Upper lobe of left lung (tissue), 6 donors: Measurements from ENCODE around the gene KLF13. TPM values are rescaled to one million over a fixed set of nuclear protein-coding genes. Genes with fewer than 3 reads are reported as not detected.

Experiments used
- ATAC-seq, 2 donors: fragments of 200-7000 bp; cut with Tn5 transposase; one replicate each; pipeline ENCODE4 v1.9.1; 2022; ENCODE audit warnings: mild to moderate bottlenecking in 2 of 2, moderate library complexity in 2 of 2; ENCODE audit not compliant: low FRiP score in 2 of 2
- DNase-seq, 2 donors: peaks; one replicate each; pipeline ENCODE4 v3.0.0-alpha.2; 2019 to 2020
- H3K27ac ChIP-seq, 4 donors: fragments of 200-600 bp; sonication (generic); one replicate each; pipeline ENCODE4 v1.5.1; 2016 to 2019
- H3K27me3 ChIP-seq, 4 donors: fragments of 200-600 bp; sonication (generic); one replicate each; pipeline ENCODE4 v1.5.1; 2017 to 2019
- H3K36me3 ChIP-seq, 4 donors: fragments of 200-600 bp; sonication (generic); one replicate each; pipeline ENCODE4 v1.5.1; 2016 to 2019
- H3K4me1 ChIP-seq, 4 donors: fragments of 200-600 bp; sonication (generic); one replicate each; pipeline ENCODE4 v1.5.1; 2018 to 2019
- H3K4me3 ChIP-seq, 4 donors: fragments of 200-600 bp; sonication (generic); one replicate each; pipeline ENCODE4 v1.5.1; 2017 to 2019; ENCODE audit warnings: mild to moderate bottlenecking in 2 of 4, moderate library complexity in 1 of 4
- H3K9me3 ChIP-seq, 4 donors: fragments of 200-600 bp; sonication (generic); one replicate each; pipeline ENCODE4 v1.5.1; 2018 to 2019
- CTCF ChIP-seq, 6 experiments: fragments of 450-650 bp in 4 of 6; fragments of 200-600 bp in 2 of 6; sonication (generic) in 2 of 6; IDR thresholded peaks; one replicate each; pipeline ENCODE4 v1.5.1; 2016 to 2019; ENCODE audit warnings: antibody characterized with exemption in 6 of 6
- EP300 ChIP-seq, 4 donors: sonication (generic); formaldehyde crosslinking; IDR thresholded peaks; one replicate each; pipeline ENCODE4 v1.5.1; 2017; ENCODE audit warnings: antibody characterized with exemption in 4 of 4, control low read depth in 2 of 4
- POLR2A ChIP-seq, 4 donors: fragments of 450-650 bp; IDR thresholded peaks; one replicate each; pipeline ENCODE4 v1.5.1; 2016 to 2017; ENCODE audit warnings: antibody characterized with exemption in 4 of 4, mild to moderate bottlenecking in 2 of 4
- POLR2AphosphoS5 ChIP-seq, 2 donors: sonication (generic); formaldehyde crosslinking; IDR thresholded peaks; one replicate each; pipeline ENCODE4 v1.5.1; 2017; ENCODE audit warnings: antibody characterized with exemption in 2 of 2
- WGBS, 2 donors: methylation state at CpG; one replicate each; pipeline ENCODE4 v1.1.5; 2017 to 2018; 5-methylcytosine and 5-hydroxymethylcytosine counted together
- total RNA-seq, 6 donors: library from RNA; depleted of rRNA in 4 of 6; stranded (reverse); fragments of >200 nt in 4 of 6; gene quantifications; one replicate each; pipeline versions ENCODE4 v1.1.0 to v1.2.1, GENCODE V29; 2016 to 2021
- donor health status: DM: no; HTN: no; CAD: no; lungs with moderate emphysema.
- donor health status: DM: no; HTN: yes; CAD: no; lungs with severe emphysema.

KLF13 gene
- total RNA-seq, 6 donors from 2014 or later, result 103 to 231 (median 147) TPM

DNA sequence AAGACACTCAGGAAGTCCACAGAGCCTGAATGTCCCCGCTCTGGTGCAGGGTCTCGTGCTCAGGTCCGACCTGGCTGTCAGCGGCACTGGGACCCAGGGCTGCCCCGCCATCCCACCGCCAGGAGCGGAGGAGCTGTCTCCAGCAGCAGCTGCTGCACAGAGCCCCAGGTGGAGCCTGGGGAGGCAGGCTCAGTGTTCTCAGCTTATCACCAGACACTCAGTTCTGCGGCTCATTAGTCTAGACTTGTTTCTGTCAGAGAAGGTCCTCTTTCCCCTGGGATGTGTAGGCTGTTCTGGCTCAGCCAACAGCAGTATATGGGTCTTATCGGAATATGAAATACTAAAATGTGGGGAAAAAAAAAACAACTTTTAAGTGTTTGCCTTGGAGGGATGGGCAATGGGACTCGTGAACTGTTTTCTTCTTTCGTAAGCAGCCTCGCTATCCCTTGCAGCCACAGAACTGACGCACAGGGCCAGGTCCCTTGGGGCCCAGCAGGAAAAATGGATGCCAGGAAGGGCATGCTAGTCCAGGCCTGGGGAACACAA, 75.9 kb downstream of the KLF13 start:
- H3K27me3 ChIP-seq, result no peaks in the 10 kb centered on the region
- H3K4me1 ChIP-seq, result peaks cover 15 to 36% (median 22%) of the 10 kb centered on the region in 4 donors
- TF ChIP-seq POLR2A (IDR thresholded peaks at IDR 0.05) (no peak), POLR2AphosphoS5 (IDR thresholded peaks at IDR 0.05) (peak in 1 of 2 donors; percentile 19), EP300 (IDR thresholded peaks at IDR 0.05) (peak in 1 of 4 donors; percentile 51)
- H3K27ac ChIP-seq, result peak overlapping the region in 3 of 4 donors; percentile 24 to 53 (median 49)
- DNase-seq (peak in 1 of 2 donors; percentile 75), ATAC-seq (peak in 1 of 2 donors; percentile 42)
- WGBS, 2 donors, result 57 to 69% methylated on average over 9 to 13 of the region's 13 CpGs
- no peaks in the 10 kb centered on the region for H3K36me3 ChIP-seq
- no peak overlapping the region for H3K4me3 ChIP-seq
- no peaks in the 10 kb centered on the region for H3K9me3 ChIP-seq

GRCh38 chr15:31403096-31403495, 76.5 kb downstream of the KLF13 start:
- Histone ChIP-seq H3K4me1 (peaks cover 10 to 31% (median 17%) of the 10 kb centered on the region in 4 donors), H3K4me3 (no peak overlapping the region), H3K36me3 (no peaks in the 10 kb centered on the region), H3K9me3 (no peaks in the 10 kb centered on the region), H3K27ac (peak overlapping the region in 2 of 4 donors; percentile 3 to 24), H3K27me3 (no peaks in the 10 kb centered on the region)
- DNase-seq, result no peak
- TF ChIP-seq EP300 (IDR thresholded peaks at IDR 0.05) (no peak), CTCF (IDR thresholded peaks at IDR 0.05) (no peak), POLR2AphosphoS5 (IDR thresholded peaks at IDR 0.05) (no peak), POLR2A (IDR thresholded peaks at IDR 0.05) (no peak)
- WGBS, 2 donors, result 89 to 94% methylated on average over 6 of the region's 6 CpGs
- no peak for ATAC-seq

DNA sequence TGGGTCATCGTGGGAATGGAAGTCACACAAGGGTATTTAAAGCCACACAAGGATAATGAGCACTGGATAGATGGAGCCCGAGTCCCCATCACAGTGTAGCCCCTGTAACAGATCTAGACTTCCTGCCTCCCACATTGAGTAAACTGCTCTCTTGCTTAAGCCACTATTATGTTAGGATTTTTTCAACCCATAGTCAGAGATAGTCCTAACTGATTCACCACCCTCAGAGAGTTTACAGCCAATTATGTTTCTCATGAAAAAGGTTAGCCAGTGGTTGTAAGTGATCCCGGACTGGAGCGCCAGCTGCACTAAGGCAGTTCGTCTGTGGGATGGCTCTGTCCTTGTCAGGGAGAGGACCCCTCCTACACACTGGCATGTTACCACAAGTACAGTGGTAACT, 77.0 kb downstream of the KLF13 start:
- Histone ChIP-seq H3K27me3 (no peaks in the 10 kb centered on the region), H3K27ac (peak overlapping the region in 1 of 4 donors; percentile 3), H3K36me3 (no peaks in the 10 kb centered on the region), H3K4me1 (peaks cover 5 to 26% (median 12%) of the 10 kb centered on the region in 4 donors), H3K9me3 (no peaks in the 10 kb centered on the region), H3K4me3 (no peak overlapping the region)
- DNase-seq, result no peak
- 95 to 100% methylated on average over 4 to 5 of the region's 5 CpGs for WGBS, 2 donors
- no peak for TF ChIP-seq CTCF (IDR thresholded peaks at IDR 0.05)
- TF ChIP-seq EP300 (IDR thresholded peaks at IDR 0.05), result no peak
- TF ChIP-seq POLR2AphosphoS5 (IDR thresholded peaks at IDR 0.05), result no peak
- TF ChIP-seq POLR2A (IDR thresholded peaks at IDR 0.05), result no peak
- no peak for ATAC-seq

GRCh38 chr15:31404345-31404744, 77.7 kb downstream of the KLF13 start:
- H3K36me3 ChIP-seq, result no peaks in the 10 kb centered on the region
- no peak overlapping the region for H3K4me3 ChIP-seq
- 89 to 93% methylated on average over 2 to 3 of the region's 3 CpGs for WGBS, 2 donors
- no peaks in the 10 kb centered on the region for H3K9me3 ChIP-seq
- no peaks in the 10 kb centered on the region for H3K27me3 ChIP-seq
- ATAC-seq (no peak), DNase-seq (no peak)
- TF ChIP-seq POLR2AphosphoS5 (IDR thresholded peaks at IDR 0.05), result no peak
- no peak for TF ChIP-seq EP300 (IDR thresholded peaks at IDR 0.05)
- no peak for TF ChIP-seq POLR2A (IDR thresholded peaks at IDR 0.05)
- TF ChIP-seq CTCF (IDR thresholded peaks at IDR 0.05), result no peak
- peaks cover 0 to 19% (median 6%) of the 10 kb centered on the region in 4 donors for H3K4me1 ChIP-seq
- no peak overlapping the region for H3K27ac ChIP-seq

GRCh38 chr15:31405200-31405920, 78.7 kb downstream of the KLF13 start:
- Histone ChIP-seq H3K27me3 (no peaks in the 10 kb centered on the region), H3K4me3 (no peak overlapping the region), H3K36me3 (no peaks in the 10 kb centered on the region), H3K27ac (peak overlapping the region in 1 of 4 donors; percentile 9), H3K4me1 (peaks cover 0 to 13% (median 5%) of the 10 kb centered on the region in 4 donors), H3K9me3 (no peaks in the 10 kb centered on the region)
- TF ChIP-seq POLR2AphosphoS5 (IDR thresholded peaks at IDR 0.05) (peak in 1 of 2 donors; percentile 64), POLR2A (IDR thresholded peaks at IDR 0.05) (no peak), EP300 (IDR thresholded peaks at IDR 0.05) (peak in 2 of 4 donors; percentile 20 to 76), CTCF (IDR thresholded peaks at IDR 0.05) (no peak)
- ATAC-seq (no peak), DNase-seq (no peak)
- WGBS, 2 donors, result 62 to 69% methylated on average over 13 of the region's 13 CpGs
